ENCODE data around the gene LRRFIP2. TPM values are rescaled to one million over a fixed set of nuclear protein-coding genes. Genes with fewer than 3 reads are reported as not detected.
A peak's percentile ranks its signal among the peaks of the same experiment; 100 is the strongest.

Gene LRRFIP2
- total and polyA plus RNA-seq, 2 of the 4 experiments (the other 2 are of a cell fraction): 20.6 to 31.0 TPM

DNA sequence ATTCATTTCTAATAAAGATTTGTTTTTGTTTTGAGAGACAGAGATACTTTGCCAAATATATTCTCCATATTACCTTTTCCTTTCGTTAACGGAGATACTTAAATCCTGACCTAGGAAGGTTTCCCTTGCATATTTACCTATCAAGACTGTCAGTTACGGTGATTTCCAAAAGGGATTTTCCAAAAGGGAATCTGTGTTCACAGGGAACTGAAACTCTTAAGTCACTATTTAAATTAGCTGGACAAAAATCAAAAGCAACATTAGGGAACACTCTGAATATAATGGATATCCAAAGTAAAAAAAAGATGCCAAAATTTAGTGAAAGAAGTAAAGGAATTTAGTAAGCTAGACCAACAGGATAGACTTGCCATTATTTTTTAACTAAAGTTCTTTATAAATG lies 576 bp downstream of the LRRFIP2 start:
- H2AFZ ChIP-seq (replicated peaks; ENCODE audit: low read length, poor library complexity): no peak overlapping the region
- no TSS peak for BruUV-seq (replicated peaks)
- H3K18ac ChIP-seq (ENCODE audit: low read depth, low read length): no peak overlapping the region
- CTCF ChIA-PET: no interaction called here
- no peak overlapping the region for H3K14ac ChIP-seq (replicated peaks; ENCODE audit: low read depth, low read length)
- intact Hi-C loops (cut with micrococcal nuclease) (no loop called here), in situ Hi-C loops (cut with MboI; ENCODE audit: low sequenced_read_pairs) (no loop called here), dilution Hi-C loops (cut with HindIII; ENCODE audit: low sequenced_read_pairs, unreplicated experiment) (no loop called here)
- H4K20me1 ChIP-seq (ENCODE audit: insufficient read depth, low read length): peaks cover 29% of the 10 kb centered on the region
- POLR2A ChIA-PET (ENCODE audit: unreplicated experiment): no interaction called here
- H3K79me1 ChIP-seq (ENCODE audit: low read depth in 1 of 2, low read length in 2 of 2): peaks cover 9 to 46% of the 10 kb centered on the region in 2 experiments
- no peak overlapping the region for H4K5ac ChIP-seq (ENCODE audit: low read depth, low read length)
- H3K9ac ChIP-seq (ENCODE audit: low read depth, low read length): no peak overlapping the region
- DNase-seq: no peak
- no peak for ATAC-seq (ENCODE audit: low read depth)
- H3K4me1 ChIP-seq (ENCODE audit: control insufficient read depth, insufficient read depth, low read length): peaks cover 10% of the 10 kb centered on the region
- no peak overlapping the region for H3K4me3 ChIP-seq (ENCODE audit: insufficient read depth, low read depth, low read length)
- H3K27me3 ChIP-seq (ENCODE audit: control insufficient read depth, insufficient read depth, low read length): no peaks in the 10 kb centered on the region
- H2BK5ac ChIP-seq (ENCODE audit: low read depth, low read length, poor library complexity, severe bottlenecking): peak overlapping the region; percentile 35
- peak overlapping the region; percentile 73 for H3K4me2 ChIP-seq (ENCODE audit: low read depth, low read length)
- H2AK5ac ChIP-seq (ENCODE audit: low read depth, low read length): no peak overlapping the region
- H2AK9ac ChIP-seq (replicated peaks; ENCODE audit: low read depth, low read length, poor library complexity): no peak overlapping the region
- H3K4ac ChIP-seq (ENCODE audit: low read depth, low read length): no peak overlapping the region
- WGBS, 2 experiments (ENCODE audit: extremely low coverage in 2 of 2, insufficient read length in 1 of 2): no CpG with 5 or more reads among the region's 3 CpGs
- no peaks in the 10 kb centered on the region for H3K9me3 ChIP-seq (ENCODE audit: control insufficient read depth, insufficient read depth, low read length)
- no peak overlapping the region for H2BK20ac ChIP-seq (ENCODE audit: low read depth, low read length)
- no peak overlapping the region for H2BK120ac ChIP-seq (ENCODE audit: low read depth, low read length)
- TF ChIP-seq POLR2A (IDR thresholded peaks at IDR 0.05; ENCODE audit: low read depth, low read length): no peak
- no peak for TF ChIP-seq CHD1 (IDR thresholded peaks at IDR 0.05; ENCODE audit: low read depth, low read length)
- TF ChIP-seq SMC3 (IDR thresholded peaks at IDR 0.05; ENCODE audit: low read depth, low read length): no peak
- no peak for TF ChIP-seq FOS (IDR thresholded peaks at IDR 0.05; ENCODE audit: low read depth, low read length)
- TF ChIP-seq, protein P1, sequence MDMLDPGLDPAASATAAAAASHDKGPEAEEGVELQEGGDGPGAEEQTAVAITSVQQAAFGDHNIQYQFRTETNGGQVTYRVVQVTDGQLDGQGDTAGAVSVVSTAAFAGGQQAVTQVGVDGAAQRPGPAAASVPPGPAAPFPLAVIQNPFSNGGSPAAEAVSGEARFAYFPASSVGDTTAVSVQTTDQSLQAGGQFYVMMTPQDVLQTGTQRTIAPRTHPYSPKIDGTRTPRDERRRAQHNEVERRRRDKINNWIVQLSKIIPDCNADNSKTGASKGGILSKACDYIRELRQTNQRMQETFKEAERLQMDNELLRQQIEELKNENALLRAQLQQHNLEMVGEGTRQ (IDR thresholded peaks at IDR 0.05; ENCODE audit: low read depth, low read length): no peak
- TF ChIP-seq BHLHE40 (IDR thresholded peaks at IDR 0.05; ENCODE audit: low read depth, low read length): no peak
- TF ChIP-seq NFE2L2 (IDR thresholded peaks at IDR 0.05; ENCODE audit: low read depth, low read length): no peak
- no peak for TF ChIP-seq MAFK (IDR thresholded peaks at IDR 0.05; ENCODE audit: low read depth, low read length)
- no peak for TF ChIP-seq MXI1 (IDR thresholded peaks at IDR 0.05; ENCODE audit: borderline replicate concordance, low read depth, low read length)
- no peak for TF ChIP-seq RAD21 (IDR thresholded peaks at IDR 0.05; ENCODE audit: low read length)
- TF ChIP-seq RFX5 (IDR thresholded peaks at IDR 0.05; ENCODE audit: low read depth, low read length): no peak
- TF ChIP-seq CTCF (conservative IDR thresholded peaks at IDR 0.05; ENCODE audit: low read depth, low read length): no peak
- TF ChIP-seq RCOR1 (IDR thresholded peaks at IDR 0.05; ENCODE audit: insufficient replicate concordance, low read length): no peak
- no peak for TF ChIP-seq MAZ (IDR thresholded peaks at IDR 0.05; ENCODE audit: borderline replicate concordance, low read depth, low read length)
- no peak for TF ChIP-seq CEBPB (IDR thresholded peaks at IDR 0.05; ENCODE audit: low read depth, low read length)
- TF ChIP-seq, protein P2, sequence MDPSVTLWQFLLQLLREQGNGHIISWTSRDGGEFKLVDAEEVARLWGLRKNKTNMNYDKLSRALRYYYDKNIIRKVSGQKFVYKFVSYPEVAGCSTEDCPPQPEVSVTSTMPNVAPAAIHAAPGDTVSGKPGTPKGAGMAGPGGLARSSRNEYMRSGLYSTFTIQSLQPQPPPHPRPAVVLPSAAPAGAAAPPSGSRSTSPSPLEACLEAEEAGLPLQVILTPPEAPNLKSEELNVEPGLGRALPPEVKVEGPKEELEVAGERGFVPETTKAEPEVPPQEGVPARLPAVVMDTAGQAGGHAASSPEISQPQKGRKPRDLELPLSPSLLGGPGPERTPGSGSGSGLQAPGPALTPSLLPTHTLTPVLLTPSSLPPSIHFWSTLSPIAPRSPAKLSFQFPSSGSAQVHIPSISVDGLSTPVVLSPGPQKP (IDR thresholded peaks at IDR 0.05; ENCODE audit: borderline replicate concordance, low read depth, low read length): no peak
- H3K23ac ChIP-seq (ENCODE audit: low read depth, low read length): 0 out of 2 replicates have a peak overlapping the region, but pooled peaks have one; percentile 8
- H3K27ac ChIP-seq (ENCODE audit: insufficient read depth, low read length): no peak overlapping the region
- no peak overlapping the region for H3K56ac ChIP-seq (ENCODE audit: extremely low read depth, insufficient read depth, low read length)
- H3K36me3 ChIP-seq (ENCODE audit: control insufficient read depth, insufficient read depth, low read length): peaks cover 7% of the 10 kb centered on the region
- H4K8ac ChIP-seq (ENCODE audit: low read depth in 2 of 2, low read length in 2 of 2): no peak overlapping the region
- no peak overlapping the region for H2BK15ac ChIP-seq (ENCODE audit: low read depth, low read length)
- H4K91ac ChIP-seq (ENCODE audit: insufficient read depth, low read depth, low read length): no peak overlapping the region
- peaks cover 10% of the 10 kb centered on the region for H3K9me1 ChIP-seq (ENCODE audit: insufficient read depth, low read length)

Measured in IMR-90 (cell line).